MCF 10A (cell line): Measurements from ENCODE around the gene GRPR. TPM values are rescaled to one million over a fixed set of nuclear protein-coding genes. Genes with fewer than 3 reads are reported as not detected.

Source experiments
- BruUV-seq: library from RNA; stranded (reverse); fragments of 400-500 nt; replicated peaks from 2 replicates; lab custom pipeline; 2021; lab: Mats Ljungman, UMichigan
- CTCF ChIA-PET: fragments of 300-600 bp; sonication (Branson Sonifier 250); formaldehyde crosslinking; extraction: SDS; loops from one replicate; lab custom pipeline; 2021; ENCODE audit warnings: antibody characterized with exemption, inconsistent platforms; lab: Yijun Ruan, JAX
- POLR2A ChIA-PET: fragments of 300-600, 350-650 bp; sonication (Branson Sonifier 250); formaldehyde crosslinking; extraction: SDS; loops from one replicate; lab custom pipeline; 2020; ENCODE audit warnings: antibody characterized with exemption, inconsistent platforms; lab: Yijun Ruan, JAX
- DNase-seq: peaks from one replicate; pipeline ENCODE4 v3.0.0-alpha.2; 2018; ENCODE audit not compliant: unreplicated experiment
- H3K27ac Mint-ChIP-seq: one replicate; pipeline ENCODE4 v1.8.0; 2022; ENCODE audit warnings: mild to moderate bottlenecking, low read depth, mixed read lengths; ENCODE audit not compliant: unreplicated experiment
- H3K27me3 Mint-ChIP-seq: one replicate; pipeline ENCODE4 v1.8.0; 2022; ENCODE audit warnings: mixed read lengths; ENCODE audit not compliant: insufficient read depth, unreplicated experiment
- H3K36me3 Mint-ChIP-seq: one replicate; pipeline ENCODE4 v1.8.0; 2022; ENCODE audit warnings: mild to moderate bottlenecking, moderate library complexity, mixed read lengths; ENCODE audit not compliant: insufficient read depth, unreplicated experiment
- H3K4me1 Mint-ChIP-seq: one replicate; pipeline ENCODE4 v1.8.0; 2022; ENCODE audit warnings: mixed read lengths; ENCODE audit not compliant: insufficient read depth, unreplicated experiment
- H3K4me3 Mint-ChIP-seq: one replicate; pipeline ENCODE4 v1.8.0; 2022; ENCODE audit warnings: mild to moderate bottlenecking, moderate library complexity, mixed read lengths; ENCODE audit not compliant: unreplicated experiment
- H3K9me3 Mint-ChIP-seq: one replicate; pipeline ENCODE4 v1.8.0; 2022; ENCODE audit warnings: mixed read lengths; ENCODE audit not compliant: unreplicated experiment
- intact Hi-C: fragments of 100-400 bp; cut with micrococcal nuclease; formaldehyde crosslinking; loops from 2 replicates; pipeline ENCODE4 v1.14.1; 2022
- total RNA-seq: library from RNA; stranded (reverse); gene quantifications from 2 replicates; pipeline ENCODE4 v1.2.3, GENCODE V29; 2022
- TF ChIP-seq, protein P1 (sequence below): fragments of 200-600 bp; IDR thresholded peaks from one replicate; pipeline ENCODE4 v1.8.0; 2022; ENCODE audit warnings: antibody characterized with exemption, mild to moderate bottlenecking; ENCODE audit not compliant: unreplicated experiment

GRPR gene
- total RNA-seq, 1 experiment from 2014 or later: not detected

DNA sequence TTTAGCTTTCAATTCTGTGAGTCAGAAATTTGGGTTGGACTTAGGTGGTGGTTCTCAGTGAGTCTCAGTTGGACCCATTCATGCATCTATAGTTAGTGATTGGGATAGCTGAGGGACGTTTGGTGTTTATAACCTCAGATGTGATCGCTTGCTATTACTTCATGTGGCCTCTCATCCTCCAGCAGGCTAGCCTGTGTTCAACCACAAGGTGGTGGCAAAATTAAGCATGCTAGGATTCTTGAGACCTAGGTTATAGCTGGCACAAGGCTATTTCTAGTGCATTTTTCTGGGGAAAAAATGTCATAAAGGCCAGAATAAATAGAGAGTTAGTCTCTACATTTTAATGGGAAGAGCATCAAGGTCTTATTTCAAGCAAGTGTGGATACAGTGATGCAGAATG, 10.9 kb upstream of the GRPR start:
- ChIA-PET POLR2A (no interaction called here), CTCF (interaction anchor here (0.6 to 2.7 kb wide), 4 partner anchors 10 to 552 kb away, joined by 3 to 25 read pairs (median 4); partner anchors contain the start of gene GRPR)
- TF ChIP-seq, protein P1, sequence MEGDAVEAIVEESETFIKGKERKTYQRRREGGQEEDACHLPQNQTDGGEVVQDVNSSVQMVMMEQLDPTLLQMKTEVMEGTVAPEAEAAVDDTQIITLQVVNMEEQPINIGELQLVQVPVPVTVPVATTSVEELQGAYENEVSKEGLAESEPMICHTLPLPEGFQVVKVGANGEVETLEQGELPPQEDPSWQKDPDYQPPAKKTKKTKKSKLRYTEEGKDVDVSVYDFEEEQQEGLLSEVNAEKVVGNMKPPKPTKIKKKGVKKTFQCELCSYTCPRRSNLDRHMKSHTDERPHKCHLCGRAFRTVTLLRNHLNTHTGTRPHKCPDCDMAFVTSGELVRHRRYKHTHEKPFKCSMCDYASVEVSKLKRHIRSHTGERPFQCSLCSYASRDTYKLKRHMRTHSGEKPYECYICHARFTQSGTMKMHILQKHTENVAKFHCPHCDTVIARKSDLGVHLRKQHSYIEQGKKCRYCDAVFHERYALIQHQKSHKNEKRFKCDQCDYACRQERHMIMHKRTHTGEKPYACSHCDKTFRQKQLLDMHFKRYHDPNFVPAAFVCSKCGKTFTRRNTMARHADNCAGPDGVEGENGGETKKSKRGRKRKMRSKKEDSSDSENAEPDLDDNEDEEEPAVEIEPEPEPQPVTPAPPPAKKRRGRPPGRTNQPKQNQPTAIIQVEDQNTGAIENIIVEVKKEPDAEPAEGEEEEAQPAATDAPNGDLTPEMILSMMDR: no peak
- Mint-ChIP-seq H3K27ac (no peak overlapping the region), H3K36me3 (no peaks in the 10 kb centered on the region), H3K9me3 (no peaks in the 10 kb centered on the region), H3K4me1 (no peaks in the 10 kb centered on the region), H3K27me3 (peaks cover 35% of the 10 kb centered on the region), H3K4me3 (no peak overlapping the region)
- BruUV-seq: no TSS peak
- no peak for DNase-seq
- intact Hi-C loops: no loop called here

DNA sequence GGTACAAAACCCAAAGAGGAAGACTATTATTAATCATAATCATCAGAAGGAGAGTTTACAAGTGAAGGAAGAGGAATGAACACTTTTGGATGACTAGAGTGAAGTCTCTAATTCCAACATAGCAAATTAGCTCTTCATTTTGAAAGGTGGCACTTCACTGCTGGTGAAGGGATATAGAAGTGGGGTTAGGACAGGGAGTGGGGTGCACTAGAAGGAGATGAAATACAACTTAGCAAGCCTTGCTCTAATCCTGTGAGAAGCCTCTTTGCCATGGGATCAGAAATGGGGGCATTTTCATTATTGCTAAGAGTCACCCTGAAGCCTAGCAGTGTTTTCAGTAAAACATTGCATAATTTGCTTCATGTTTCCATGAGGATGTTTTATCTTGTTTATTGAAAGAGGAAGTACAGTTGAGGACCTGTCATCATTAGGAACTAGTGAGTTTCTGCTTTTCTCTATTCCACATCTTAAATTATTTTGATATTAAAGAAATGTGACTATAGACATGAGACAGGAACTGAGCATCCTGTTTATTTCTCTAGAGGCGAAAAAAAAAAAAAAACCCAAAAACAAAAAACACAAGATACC, 9.3 kb upstream of the GRPR start:
- intact Hi-C loops: no loop called here
- Mint-ChIP-seq H3K27me3 (peaks cover 25% of the 10 kb centered on the region), H3K9me3 (no peaks in the 10 kb centered on the region), H3K4me3 (no peak overlapping the region), H3K4me1 (no peaks in the 10 kb centered on the region), H3K36me3 (no peaks in the 10 kb centered on the region), H3K27ac (no peak overlapping the region)
- ChIA-PET POLR2A (no interaction called here), CTCF (interaction anchor here (0.7 to 2.7 kb wide), 4 partner anchors 8 to 174 kb away, joined by 3 to 25 read pairs (median 4); partner anchors contain the start of gene GRPR)
- TF ChIP-seq, protein P1: no peak
- no TSS peak for BruUV-seq
- no peak for DNase-seq

DNA sequence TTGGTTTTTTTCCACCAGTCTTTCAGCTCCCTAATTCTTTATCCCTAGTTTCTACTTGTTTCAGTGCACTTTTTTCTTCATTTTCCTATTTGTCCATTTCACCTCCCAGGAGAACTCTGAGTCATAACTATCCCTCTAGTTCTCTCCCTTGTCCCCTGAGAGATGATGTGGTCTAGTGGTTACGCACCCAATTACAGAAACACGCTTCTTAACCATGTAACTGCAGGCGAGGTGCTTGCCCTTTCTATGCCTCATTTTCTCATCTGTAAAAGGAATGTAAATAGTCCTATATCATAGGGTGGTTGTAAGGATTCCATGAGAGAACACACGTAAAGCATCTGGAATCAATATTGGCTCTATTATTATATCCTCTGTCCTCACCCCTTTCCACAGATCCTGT, 8.8 kb upstream of the GRPR start:
- Mint-ChIP-seq H3K36me3 (no peaks in the 10 kb centered on the region), H3K4me1 (no peaks in the 10 kb centered on the region), H3K9me3 (no peaks in the 10 kb centered on the region), H3K4me3 (no peak overlapping the region), H3K27me3 (peaks cover 29% of the 10 kb centered on the region), H3K27ac (no peak overlapping the region)
- TF ChIP-seq, protein P1: no peak
- intact Hi-C loops: no loop called here
- no TSS peak for BruUV-seq
- peak; percentile 22 for DNase-seq
- POLR2A ChIA-PET: no interaction called here
- CTCF ChIA-PET: interaction anchor here (0.7 to 0.8 kb wide), 2 partner anchors 12 to 173 kb away, joined by 3 to 4 read pairs; no protein-coding TSS in a partner anchor

DNA sequence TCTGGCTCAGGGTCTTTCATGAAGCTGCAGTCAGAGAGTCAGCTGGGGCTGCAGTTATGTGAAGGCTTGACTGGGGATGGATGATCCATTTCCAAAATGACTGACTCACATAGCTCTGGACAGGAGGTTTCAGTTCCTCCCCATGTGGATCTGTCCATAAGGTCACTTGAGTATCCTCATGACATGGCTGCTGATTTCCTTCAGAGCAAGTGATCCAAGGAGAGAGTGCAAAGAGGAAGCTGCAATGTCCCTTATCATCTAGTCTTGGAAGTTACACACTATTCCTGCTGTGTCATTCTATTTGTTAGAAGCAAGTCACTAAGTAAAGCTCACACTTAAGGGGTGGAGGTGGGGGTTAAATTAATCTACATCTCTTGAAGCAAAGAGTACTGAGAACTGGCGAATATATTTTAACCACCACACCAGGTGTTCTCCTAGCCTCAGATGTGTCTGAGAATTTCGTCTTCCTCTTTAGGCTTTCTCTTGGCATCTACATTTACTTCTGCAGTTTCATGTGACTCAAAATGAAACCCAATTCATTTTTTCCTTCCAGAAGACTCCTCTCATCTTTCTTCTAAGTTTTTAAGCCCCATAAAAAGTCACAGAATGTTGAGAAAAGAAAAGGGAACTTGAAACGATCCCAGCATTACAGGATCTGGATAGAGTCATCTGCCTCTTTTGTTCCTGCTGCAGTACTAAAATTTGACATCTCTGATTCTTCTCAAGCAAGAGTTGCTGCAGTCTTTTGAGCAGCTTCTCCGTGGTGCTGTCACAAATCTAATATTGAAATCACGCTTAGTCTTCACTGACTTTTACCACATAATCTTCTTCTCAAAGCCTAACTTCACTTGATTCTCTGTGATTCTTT, 3.8 kb upstream of the GRPR start:
- peaks cover 41% of the 10 kb centered on the region for H3K27me3 Mint-ChIP-seq

More for the DNA sequence above, 3.8 kb upstream of the GRPR start:
- no peaks in the 10 kb centered on the region for H3K4me1 Mint-ChIP-seq
- intact Hi-C loops: loop anchor here (5.0 to 10.0 kb wide), 2 partner anchors 93 to 435 kb away; no protein-coding TSS in a partner anchor
- no peak overlapping the region for H3K27ac Mint-ChIP-seq
- no TSS peak for BruUV-seq
- ChIA-PET POLR2A (no interaction called here), CTCF (interaction anchor here (1.2 kb wide), 1 partner anchor 545 kb away, joined by 5 read pairs; no protein-coding TSS in a partner anchor)
- H3K4me3 Mint-ChIP-seq: no peak overlapping the region
- TF ChIP-seq, protein P1: no peak
- DNase-seq: no peak
- H3K9me3 Mint-ChIP-seq: no peaks in the 10 kb centered on the region
- no peaks in the 10 kb centered on the region for H3K36me3 Mint-ChIP-seq
